GM12892 (cell line): ENCODE results near the gene GNPNAT1.
A peak's percentile ranks its signal among the peaks of the same experiment; 100 is the strongest.
"Not testable (repeated sequence)": the region's sequence is repeated elsewhere in the genome, so short reads cannot be mapped to it uniquely, and the experiment has no call there.

Experiments
- DNase-seq: peaks from one replicate; pipeline ENCODE4 v3.0.0; 2011; ENCODE audit not compliant: insufficient read length
- FAIRE-seq: peaks from 2 replicates; lab custom pipeline; 2011; peaks lifted over from hg19 to GRCh38; lab: Jason Lieb, UNC
- POLR2A ChIP-seq: IDR thresholded peaks from 2 replicates; pipeline ENCODE4 v1.6.1; 2011; ENCODE audit warnings: low read depth, low read length, control low read depth
- POLR2AphosphoS5 ChIP-seq: IDR thresholded peaks from 2 replicates; pipeline ENCODE4 v1.6.1; 2011; ENCODE audit warnings: low read depth, low read length, control low read depth
- TAF1 ChIP-seq: IDR thresholded peaks from 2 replicates; pipeline ENCODE4 v1.6.1; 2011; ENCODE audit warnings: low read depth, mild to moderate bottlenecking, control low read depth, low read length, borderline replicate concordance

The GNPNAT1 gene

GRCh38 chr14:52783206-52783605, 8.2 kb downstream of the GNPNAT1 start:
- no peak for TF ChIP-seq POLR2A
- TF ChIP-seq POLR2AphosphoS5 = no peak
- no peak for TF ChIP-seq TAF1
- DNase-seq = no peak
- no peak for FAIRE-seq

GRCh38 chr14:52781629-52782028, 9.8 kb downstream of the GNPNAT1 start:
- FAIRE-seq = no peak
- no peak for TF ChIP-seq POLR2A
- no peak for DNase-seq

- TF ChIP-seq POLR2AphosphoS5 (no peak), TAF1 (no peak), POLR2A (no peak)
- FAIRE-seq (no peak), DNase-seq (no peak)
Measured at GRCh38 chr14:52780893-52781292, 10.5 kb downstream of the GNPNAT1 start.

GRCh38 chr14:52778702-52779101, 12.7 kb downstream of the GNPNAT1 start:
- TF ChIP-seq TAF1 = no peak
- no peak for TF ChIP-seq POLR2AphosphoS5
- no peak for TF ChIP-seq POLR2A
- DNase-seq (no peak), FAIRE-seq (no peak)

- FAIRE-seq (no peak), DNase-seq (no peak)
- TF ChIP-seq POLR2A = no peak
- no peak for TF ChIP-seq POLR2AphosphoS5
- no peak for TF ChIP-seq TAF1
Measured at GRCh38 chr14:52776816-52777215, 14.6 kb downstream of the GNPNAT1 start.

- FAIRE-seq = no peak
- no peak for TF ChIP-seq TAF1
- TF ChIP-seq POLR2AphosphoS5 = no peak
- TF ChIP-seq POLR2A = no peak
- no peak for DNase-seq
Measured at GRCh38 chr14:52769887-52770286, 21.5 kb downstream of the GNPNAT1 start.

GRCh38 chr14:52767058-52767833, 24.2 kb downstream of the GNPNAT1 start:
- no peak for TF ChIP-seq POLR2A
- no peak for TF ChIP-seq POLR2AphosphoS5
- TF ChIP-seq TAF1 = no peak
- FAIRE-seq = no peak

GRCh38 chr14:52762923-52763322, 28.5 kb downstream of the GNPNAT1 start:
- FAIRE-seq, DNase-seq: not testable (repeated sequence)

More at GRCh38 chr14:52767058-52767833, 24.2 kb downstream of the GNPNAT1 start:
- no peak for DNase-seq

- FAIRE-seq (no peak), DNase-seq (no peak)
- TF ChIP-seq TAF1 (no peak), POLR2A (no peak), POLR2AphosphoS5 (no peak)
Measured at GRCh38 chr14:52759145-52759544, 32.3 kb downstream of the GNPNAT1 start.

- TF ChIP-seq POLR2A (no peak), POLR2AphosphoS5 (no peak)
- no peak for DNase-seq
- no peak for FAIRE-seq
Measured at GRCh38 chr14:52755607-52756316, 35.6 kb downstream of the GNPNAT1 start.

- no peak for DNase-seq
- FAIRE-seq = no peak
- TF ChIP-seq TAF1 (no peak), POLR2AphosphoS5 (no peak), POLR2A (no peak)
Measured at GRCh38 chr14:52748647-52749292, 42.6 kb downstream of the GNPNAT1 start.

GRCh38 chr14:52741865-52742264, 49.5 kb downstream of the GNPNAT1 start:
- DNase-seq (no peak), FAIRE-seq (peak; percentile 82)
- TF ChIP-seq TAF1 (no peak), POLR2A (no peak), POLR2AphosphoS5 (no peak)
